Measurements from ENCODE around the gene WDFY2. TPM values are rescaled to one million over a fixed set of nuclear protein-coding genes. Genes with fewer than 3 reads are reported as not detected.
A peak's percentile ranks its signal among the peaks of the same experiment; 100 is the strongest.

WDFY2 gene
- total and polyA plus RNA-seq, 12 donors = 2.4 to 7.5 (median 5.5) TPM

GRCh38 chr13:51802631-51803418, 218.6 kb downstream of the WDFY2 start:
- peak overlapping the region; percentile 97 to 100 (median 100) for H3K27ac ChIP-seq
- no peak for TF ChIP-seq CTCF (IDR thresholded peaks at IDR 0.05)
- intact Hi-C loops (cut with DNase I) = loop anchor here in 7 of 10 donors (1.0 to 10.0 kb wide), 5 partner anchors 218 to 351 kb away; partner anchors contain the start of genes WDFY2 (in 5 of the 7) and INTS6 (in 4 of the 7)
- ATAC-seq (peak in 2 of 8 donors; percentile 0 to 1), DNase-seq (no peak)
- H3K9me3 ChIP-seq = no peaks in the 10 kb centered on the region
- H3K36me3 ChIP-seq = peaks cover 0 to 14% (median 0%) of the 10 kb centered on the region in 9 donors
- H3K4me1 ChIP-seq = peaks cover 14 to 62% (median 40%) of the 10 kb centered on the region in 9 donors
- H3K4me3 ChIP-seq = peak overlapping the region in 9 of 10 donors; percentile 53 to 87 (median 65)
- WGBS, 2 donors = 47 to 52% methylated on average over 9 of the region's 9 CpGs
- H3K27me3 ChIP-seq = no peaks in the 10 kb centered on the region

- peak within 1 kb of the TSS; percentile 97 to 100 (median 100) for H3K27ac ChIP-seq
- peak; percentile 93 to 95 for DNase-seq
- intact Hi-C loops (cut with DNase I) = loop anchor here in 7 of 10 donors (1.0 to 10.0 kb wide), 5 partner anchors 219 to 351 kb away; partner anchors contain the start of genes INTS6 (in 5 of the 7) and WDFY2 (in 5 of the 7)
- peaks cover 14 to 62% (median 40%) of the 10 kb centered on the region in 9 donors for H3K4me1 ChIP-seq
- peak within 1 kb of the TSS; percentile 39 to 87 (median 64) for H3K4me3 ChIP-seq
- H3K27me3 ChIP-seq = no peaks in the 10 kb centered on the region
- peak in 4 of 9 donors; percentile 10 to 32 (median 18) for TF ChIP-seq CTCF (IDR thresholded peaks at IDR 0.05)
- peaks cover 0 to 7% (median 0%) of the 10 kb centered on the region in 9 donors for H3K36me3 ChIP-seq
- peak; percentile 84 to 92 (median 90) for ATAC-seq
- WGBS, 2 donors = 0% methylated on average over 90 to 91 of the region's 91 CpGs
- H3K9me3 ChIP-seq = peaks cover 0 to under 1% (median 0%) of the 10 kb centered on the region in 11 donors
Measured at GRCh38 chr13:51803422-51804294, 219.4 kb downstream of the WDFY2 start, which contains the start of gene DHRS12. Gene DHRS12 (minus strand): TSS chr13:51804163. CDS start chr13:51799659, 4,504 bp downstream.

- ATAC-seq = peak in 3 of 8 donors; percentile 8 to 11 (median 8)
- no peak for TF ChIP-seq CTCF (IDR thresholded peaks at IDR 0.05)
- Histone ChIP-seq H3K27me3 (no peaks in the 10 kb centered on the region), H3K9me3 (peaks cover 0 to 3% (median 0%) of the 10 kb centered on the region in 11 donors), H3K4me3 (peak overlapping the region; percentile 39 to 87 (median 64)), H3K27ac (peak overlapping the region; percentile 97 to 100 (median 100)), H3K36me3 (no peaks in the 10 kb centered on the region), H3K4me1 (peaks cover 14 to 62% (median 40%) of the 10 kb centered on the region in 9 donors)
- DNase-seq = peak in 1 of 2 donors; percentile 50
- intact Hi-C loops (cut with DNase I) = loop anchor here in 5 of 10 donors (1.0 to 10.0 kb wide), 3 partner anchors 220 to 352 kb away; partner anchors contain the start of genes INTS6 (in 3 of the 5) and WDFY2 (in 3 of the 5)
- WGBS, 2 donors = 17 to 19% methylated on average over 30 to 31 of the region's 31 CpGs
Measured at GRCh38 chr13:51804295-51805172, 220.3 kb downstream of the WDFY2 start.
